IMR-90 (cell line): ENCODE data around the gene SHROOM3. TPM values are rescaled to one million over a fixed set of nuclear protein-coding genes. Genes with fewer than 3 reads are reported as not detected.
A peak's percentile ranks its signal among the peaks of the same experiment; 100 is the strongest.

Source experiments
- ATAC-seq: fragments of 200-7000 bp; cut with Tn5 transposase; 2 replicates; pipeline ENCODE4 v1.9.1; 2020; ENCODE audit warnings: low read depth, mild to moderate bottlenecking, moderate library complexity
- BruUV-seq: library from RNA; stranded (reverse); fragments of 400-500 nt; replicated peaks from 2 replicates; lab custom pipeline; 2021; lab: Mats Ljungman, UMichigan
- CTCF ChIA-PET: fragments of 300-600 bp; formaldehyde crosslinking; extraction: SDS; loops from one replicate; lab custom pipeline; 2021; ENCODE audit warnings: antibody characterized with exemption; lab: Yijun Ruan, JAX
- POLR2A ChIA-PET: fragments of 300-600 bp; sonication (Branson Sonifier 250); formaldehyde crosslinking; loops from one replicate; lab custom pipeline; 2022; ENCODE audit warnings: antibody characterized with exemption; ENCODE audit not compliant: unreplicated experiment; lab: Charles Lee
- DNase-seq: peaks from one replicate; pipeline ENCODE4 v3.0.0; 2013
- H2AFZ ChIP-seq: replicated peaks from 2 replicates; pipeline ENCODE3; 2013; ENCODE audit warnings: low read length, mild to moderate bottlenecking; ENCODE audit not compliant: poor library complexity
- H2AK5ac ChIP-seq: 2 replicates; pipeline ENCODE4 v1.6.1; 2013; ENCODE audit warnings: low read depth, low read length, inconsistent platforms
- H2AK9ac ChIP-seq: replicated peaks from 2 replicates; pipeline ENCODE3; 2013; ENCODE audit warnings: mild to moderate bottlenecking, low read depth, low read length, moderate library complexity; ENCODE audit not compliant: poor library complexity
- H2BK120ac ChIP-seq: 2 replicates; pipeline ENCODE4 v1.6.1; 2013; ENCODE audit warnings: low read depth, low read length, inconsistent platforms
- H2BK15ac ChIP-seq: 3 replicates; pipeline ENCODE4 v1.6.1; 2013; ENCODE audit warnings: low read depth, low read length, inconsistent platforms
- H2BK20ac ChIP-seq: 2 replicates; pipeline ENCODE4 v1.6.1; 2013; ENCODE audit warnings: low read depth, mild to moderate bottlenecking, inconsistent platforms, low read length, moderate library complexity
- H2BK5ac ChIP-seq: 2 replicates; pipeline ENCODE4 v1.6.1; 2013; ENCODE audit warnings: mild to moderate bottlenecking, low read depth, low read length, inconsistent platforms; ENCODE audit not compliant: poor library complexity, severe bottlenecking
- H3K14ac ChIP-seq: replicated peaks from 2 replicates; pipeline ENCODE4 v1.6.1; 2013; ENCODE audit warnings: low read depth, low read length, inconsistent platforms
- H3K18ac ChIP-seq: 2 replicates; pipeline ENCODE4 v1.6.1; 2013; ENCODE audit warnings: low read depth, low read length, control low read depth
- H3K23ac ChIP-seq: 2 replicates; pipeline ENCODE4 v1.6.1; 2013; ENCODE audit warnings: low read depth, low read length, inconsistent platforms
- H3K27ac ChIP-seq: 2 replicates; pipeline ENCODE4 v1.5.1; 2013; ENCODE audit warnings: mild to moderate bottlenecking, control low read depth, low read length; ENCODE audit not compliant: insufficient read depth
- H3K27me3 ChIP-seq: 2 replicates; pipeline ENCODE4 v1.6.1; 2013; ENCODE audit warnings: low read length; ENCODE audit not compliant: control insufficient read depth, insufficient read depth
- H3K36me3 ChIP-seq: 2 replicates; pipeline ENCODE4 v1.6.1; 2013; ENCODE audit warnings: low read length, mixed read lengths; ENCODE audit not compliant: control insufficient read depth, insufficient read depth
- H3K4ac ChIP-seq: 2 replicates; pipeline ENCODE4 v1.6.1; 2013; ENCODE audit warnings: low read depth, low read length, inconsistent platforms
- H3K4me1 ChIP-seq: 2 replicates; pipeline ENCODE4 v1.6.1; 2013; ENCODE audit warnings: low read length, mixed read lengths; ENCODE audit not compliant: control insufficient read depth, insufficient read depth
- H3K4me2 ChIP-seq: 2 replicates; pipeline ENCODE4 v1.6.1; 2013; ENCODE audit warnings: low read depth, mild to moderate bottlenecking, control low read depth, low read length, moderate library complexity
- H3K4me3 ChIP-seq: 2 replicates; pipeline ENCODE4 v1.5.1; 2013; ENCODE audit warnings: low read depth, mild to moderate bottlenecking, control low read depth, low read length, moderate library complexity; ENCODE audit not compliant: insufficient read depth
- H3K56ac ChIP-seq: 2 replicates; pipeline ENCODE4 v1.6.1; 2013; ENCODE audit warnings: low read length, inconsistent platforms; ENCODE audit not compliant: insufficient read depth; ENCODE audit errors: extremely low read depth
- H3K79me1 ChIP-seq, 2 experiments: 2 replicates each; pipeline ENCODE4 v1.6.1; 2013; ENCODE audit warnings: low read length in 2 of 2, inconsistent platforms in 1 of 2, low read depth in 1 of 2
- H3K9ac ChIP-seq: 2 replicates; pipeline ENCODE4 v1.6.1; 2013; ENCODE audit warnings: low read depth, low read length, control low read depth
- H3K9me1 ChIP-seq: 2 replicates; pipeline ENCODE4 v1.6.1; 2013; ENCODE audit warnings: low read length, inconsistent platforms; ENCODE audit not compliant: insufficient read depth
- H3K9me3 ChIP-seq: 2 replicates; pipeline ENCODE4 v1.6.1; 2013; ENCODE audit warnings: low read length; ENCODE audit not compliant: control insufficient read depth, insufficient read depth
- H4K20me1 ChIP-seq: 2 replicates; pipeline ENCODE4 v1.6.1; 2013; ENCODE audit warnings: low read length, inconsistent platforms; ENCODE audit not compliant: insufficient read depth
- H4K5ac ChIP-seq: 2 replicates; pipeline ENCODE4 v1.6.1; 2013; ENCODE audit warnings: mild to moderate bottlenecking, low read depth, low read length, control low read depth
- H4K8ac ChIP-seq, 2 experiments: 2 replicates each; pipeline ENCODE4 v1.6.1; 2013; ENCODE audit warnings: low read depth in 2 of 2, low read length in 2 of 2, control low read depth in 1 of 2, inconsistent platforms in 1 of 2
- H4K91ac ChIP-seq: 2 replicates; pipeline ENCODE4 v1.6.1; 2013; ENCODE audit warnings: low read depth, low read length, inconsistent platforms; ENCODE audit not compliant: insufficient read depth
- CTCF ChIP-seq: conservative IDR thresholded peaks from 2 replicates; pipeline ENCODE4 v1.5.1; 2012; ENCODE audit warnings: mild to moderate bottlenecking, low read depth, low read length, improper control_type of control experiment
- RAD21 ChIP-seq: IDR thresholded peaks from 2 replicates; pipeline ENCODE4 v1.6.1; 2012; ENCODE audit warnings: low read length, improper control_type of control experiment
- RFX5 ChIP-seq: IDR thresholded peaks from 2 replicates; pipeline ENCODE4 v1.8.0; 2012; ENCODE audit warnings: low read depth, mild to moderate bottlenecking, low read length, moderate library complexity
- SMC3 ChIP-seq: fragments of 150-350 bp; IDR thresholded peaks from 2 replicates; pipeline ENCODE4 v1.6.1; 2016; ENCODE audit warnings: low read depth, mild to moderate bottlenecking, antibody characterized with exemption, low read length, moderate library complexity
- WGBS, 2 experiments: methylation state at CpG; one replicate each; pipeline versions ENCODE4 v1.1.5 to v1.1.7; 2013; ENCODE audit warnings: missing lambda C conversion rate in 2 of 2; ENCODE audit not compliant: insufficient read length in 1 of 2; ENCODE audit errors: extremely low coverage in 2 of 2; 5-methylcytosine and 5-hydroxymethylcytosine counted together
- dilution Hi-C: fragments of 300-500 bp; cut with HindIII; formaldehyde crosslinking; loops from one replicate; pipeline ENCODE4 v1.14.3; 2018; ENCODE audit warnings: low sequenced_read_pairs; ENCODE audit not compliant: unreplicated experiment
- in situ Hi-C: fragments of 300-500 bp; cut with MboI; formaldehyde crosslinking; loops from 3 replicates; pipeline ENCODE4 v1.14.3; 2019; ENCODE audit warnings: low sequenced_read_pairs, inconsistent platforms, mixed read lengths
- intact Hi-C: fragments of 100-400 bp; cut with micrococcal nuclease; formaldehyde crosslinking; loops from 2 replicates; pipeline ENCODE4 v1.10.0; 2022
- polyA plus RNA-seq, 3 experiments: library from polyadenylated mRNA; depleted of rRNA; stranded (reverse); fragments of >200 nt; gene quantifications; 2 replicates each; pipeline ENCODE4 v1.2.3, GENCODE V29; 2012; ENCODE audit warnings: low replicate concordance in 1 of 3
- total RNA-seq: library from RNA; depleted of rRNA; stranded (reverse); fragments of >200 nt; gene quantifications from 2 replicates; pipeline ENCODE4 v1.2.3, GENCODE V29; 2012

Gene SHROOM3
- total and polyA plus RNA-seq, 2 of the 4 experiments (the other 2 are of a cell fraction), result 10.8 to 19.5 TPM

DNA sequence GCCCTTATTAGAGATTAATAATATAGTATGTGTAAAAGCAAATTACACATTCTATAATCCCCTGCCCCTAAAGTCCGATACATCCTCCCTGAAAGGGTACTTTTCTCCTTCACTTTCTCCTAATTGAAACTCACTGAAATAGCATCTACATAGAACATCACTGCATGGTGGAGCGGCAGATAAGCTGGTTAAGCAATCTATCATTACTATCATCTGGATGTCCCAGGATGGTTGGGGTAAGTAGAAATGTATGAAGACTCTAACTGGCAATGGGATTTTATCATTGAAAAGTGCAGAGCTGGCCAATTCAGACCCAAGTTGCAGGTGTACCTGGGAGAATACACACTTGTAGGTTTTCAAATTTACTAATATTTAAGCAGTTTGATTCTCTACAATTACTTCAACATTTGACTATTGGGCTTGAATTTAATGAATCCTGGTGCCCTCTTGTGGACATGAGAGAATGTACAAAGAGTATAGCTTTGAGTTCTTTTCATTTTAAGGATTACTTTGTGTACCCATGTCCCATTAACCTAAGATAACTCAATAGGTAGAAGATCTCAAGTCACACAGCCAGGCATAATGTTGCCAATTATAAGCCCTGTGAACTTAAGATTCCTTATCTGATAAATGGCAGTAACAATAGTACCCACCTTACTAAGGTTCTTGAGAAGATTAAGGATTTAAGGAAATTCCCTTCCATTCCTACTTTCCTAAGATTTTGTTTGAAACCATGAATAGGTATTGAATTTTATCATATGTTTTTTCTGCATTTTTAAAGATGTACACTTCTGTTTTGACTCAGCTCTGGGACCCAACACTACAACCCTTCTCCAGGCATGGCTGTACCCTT is 69.8 kb downstream of the SHROOM3 start:
- H3K4me1 ChIP-seq, result no peaks in the 10 kb centered on the region
- no peaks in the 10 kb centered on the region for H3K36me3 ChIP-seq
- no peak overlapping the region for H3K4me2 ChIP-seq
- DNase-seq, result peak; percentile 63
- in situ Hi-C loops, result loop anchor here (5.0 to 10.0 kb wide), 3 partner anchors 73 to 700 kb away; no protein-coding TSS in a partner anchor
- H2BK120ac ChIP-seq, result no peak overlapping the region
- H3K14ac ChIP-seq, result no peak overlapping the region
- ChIA-PET CTCF (interaction anchor here (0.6 to 1.6 kb wide), 8 partner anchors 9 to 331 kb away, joined by 3 to 9 read pairs (median 4); no protein-coding TSS in a partner anchor), POLR2A (interaction anchor here (0.6 kb wide), 1 partner anchor 84 kb away, joined by 3 read pairs; the partner anchor contains the start of gene CCDC158)
- H2AK9ac ChIP-seq, result no peak overlapping the region
- no peak overlapping the region for H2AK5ac ChIP-seq
- no peak overlapping the region for H3K27ac ChIP-seq
- H3K9me1 ChIP-seq, result no peaks in the 10 kb centered on the region; the same call in 1 of the 2 replicates
- H3K4ac ChIP-seq, result no peak overlapping the region
- H4K5ac ChIP-seq, result no peak overlapping the region
- no peak overlapping the region for H4K91ac ChIP-seq
- no peaks in the 10 kb centered on the region for H3K9me3 ChIP-seq
- H2BK15ac ChIP-seq, result no peak overlapping the region
- TF ChIP-seq RFX5, result no peak
- TF ChIP-seq CTCF, result peak; percentile 69
- peak; percentile 64 for TF ChIP-seq RAD21
- peak; percentile 74 for TF ChIP-seq SMC3
- no peak overlapping the region for H3K18ac ChIP-seq
- H3K23ac ChIP-seq, result no peak overlapping the region
- no peaks in the 10 kb centered on the region for H4K20me1 ChIP-seq
- peaks cover 22% of the 10 kb centered on the region for H3K27me3 ChIP-seq
- WGBS, 2 experiments, result no CpG with 5 or more reads among the region's 2 CpGs
- no peak overlapping the region for H2BK20ac ChIP-seq
- peak; percentile 85 for ATAC-seq
- no TSS peak for BruUV-seq
- H3K4me3 ChIP-seq, result no peak overlapping the region
- no peak overlapping the region for H2AFZ ChIP-seq
- intact Hi-C loops, result loop anchor here (1.0 kb wide), 2 partner anchors 75 to 326 kb away; no protein-coding TSS in a partner anchor
- H3K9ac ChIP-seq, result no peak overlapping the region
- H4K8ac ChIP-seq, result no peak overlapping the region
- no peak overlapping the region for H2BK5ac ChIP-seq
- H3K79me1 ChIP-seq, result no peaks in the 10 kb centered on the region
- no peak overlapping the region for H3K56ac ChIP-seq
- dilution Hi-C loops, result no loop called here
